ENCODE data around the gene HOXD4. TPM values are rescaled to one million over a fixed set of nuclear protein-coding genes. Genes with fewer than 3 reads are reported as not detected.
A peak's percentile ranks its signal among the peaks of the same experiment; 100 is the strongest.

HOXD4 gene
- total and polyA plus RNA-seq, 2 of the 4 experiments (the other 2 are of a cell fraction): not detected

DNA sequence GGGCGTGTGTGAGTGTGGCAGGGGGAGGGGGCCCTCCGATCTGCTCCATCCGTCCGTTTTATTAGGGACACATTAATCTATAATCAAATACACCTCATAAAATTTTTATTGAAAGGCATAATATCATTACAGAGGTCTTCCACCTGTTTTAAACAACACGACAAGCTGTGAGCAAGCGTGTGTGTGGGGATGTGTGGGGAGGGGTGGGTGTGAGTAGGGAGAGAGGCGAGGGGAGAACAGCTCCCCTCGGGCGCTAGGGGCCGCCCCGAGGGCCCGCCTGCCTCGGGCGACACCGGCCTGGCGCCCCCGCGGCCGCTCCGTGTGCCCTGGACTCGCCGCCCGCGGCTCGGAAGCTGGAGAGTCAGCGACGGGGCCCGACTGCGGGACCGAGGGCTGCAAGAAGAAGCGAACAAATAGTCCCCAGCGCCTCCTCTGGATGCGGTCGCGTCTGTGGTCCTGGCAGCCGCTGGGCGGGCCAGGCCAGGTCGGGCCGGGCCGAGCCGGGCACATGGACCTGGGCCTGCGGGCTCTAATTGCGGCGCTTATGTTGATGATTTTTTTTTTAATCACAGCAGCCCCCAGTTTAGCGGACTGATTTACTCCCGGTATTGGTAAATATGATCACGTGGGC is 29.2 kb upstream of the HOXD4 start:
- Histone ChIP-seq H3K4me1 (ENCODE audit: control insufficient read depth, insufficient read depth, low read length) (no peaks in the 10 kb centered on the region), H4K8ac (ENCODE audit: low read depth in 2 of 2, low read length in 2 of 2) (no peak overlapping the region), H4K91ac (ENCODE audit: insufficient read depth, low read depth, low read length) (no peak overlapping the region), H2BK20ac (ENCODE audit: low read depth, low read length) (no peak overlapping the region), H2BK5ac (ENCODE audit: low read depth, low read length, poor library complexity, severe bottlenecking) (no peak overlapping the region), H3K14ac (replicated peaks; ENCODE audit: low read depth, low read length) (no peak overlapping the region), H2AK9ac (replicated peaks; ENCODE audit: low read depth, low read length, poor library complexity) (no peak overlapping the region), H2AFZ (replicated peaks; ENCODE audit: low read length, poor library complexity) (no peak overlapping the region), H3K9me1 (ENCODE audit: insufficient read depth, low read length) (no peaks in the 10 kb centered on the region), H2BK15ac (ENCODE audit: low read depth, low read length) (no peak overlapping the region), H3K4me2 (ENCODE audit: low read depth, low read length) (no peak overlapping the region), H3K4me3 (ENCODE audit: insufficient read depth, low read depth, low read length) (no peak overlapping the region), H3K56ac (ENCODE audit: extremely low read depth, insufficient read depth, low read length) (no peak overlapping the region), H3K4ac (ENCODE audit: low read depth, low read length) (no peak overlapping the region), H3K27me3 (ENCODE audit: control insufficient read depth, insufficient read depth, low read length) (peaks cover 94% of the 10 kb centered on the region), H3K79me1 (ENCODE audit: low read depth in 1 of 2, low read length in 2 of 2) (no peaks in the 10 kb centered on the region), H2BK120ac (ENCODE audit: low read depth, low read length) (no peak overlapping the region), H3K9me3 (ENCODE audit: control insufficient read depth, insufficient read depth, low read length) (peaks cover 8% of the 10 kb centered on the region), H3K23ac (ENCODE audit: low read depth, low read length) (no peak overlapping the region), H3K18ac (ENCODE audit: low read depth, low read length) (no peak overlapping the region), H4K5ac (ENCODE audit: low read depth, low read length) (no peak overlapping the region), H2AK5ac (ENCODE audit: low read depth, low read length) (no peak overlapping the region), H3K9ac (ENCODE audit: low read depth, low read length) (no peak overlapping the region), H4K20me1 (ENCODE audit: insufficient read depth, low read length) (no peaks in the 10 kb centered on the region; the same call in 1 of the 2 replicates), H3K36me3 (ENCODE audit: control insufficient read depth, insufficient read depth, low read length) (no peaks in the 10 kb centered on the region), H3K27ac (ENCODE audit: insufficient read depth, low read length) (no peak overlapping the region)
- TF ChIP-seq MAFK (IDR thresholded peaks at IDR 0.05; ENCODE audit: low read depth, low read length): no peak
- TF ChIP-seq, protein P1, sequence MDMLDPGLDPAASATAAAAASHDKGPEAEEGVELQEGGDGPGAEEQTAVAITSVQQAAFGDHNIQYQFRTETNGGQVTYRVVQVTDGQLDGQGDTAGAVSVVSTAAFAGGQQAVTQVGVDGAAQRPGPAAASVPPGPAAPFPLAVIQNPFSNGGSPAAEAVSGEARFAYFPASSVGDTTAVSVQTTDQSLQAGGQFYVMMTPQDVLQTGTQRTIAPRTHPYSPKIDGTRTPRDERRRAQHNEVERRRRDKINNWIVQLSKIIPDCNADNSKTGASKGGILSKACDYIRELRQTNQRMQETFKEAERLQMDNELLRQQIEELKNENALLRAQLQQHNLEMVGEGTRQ (IDR thresholded peaks at IDR 0.05; ENCODE audit: low read depth, low read length): peak; percentile 75; the same call in 1 of the 2 replicates
- 6% methylated on average over 18 of the region's 47 CpGs; no CpG with 5 or more reads in 1 of the 2 experiments for WGBS, 2 experiments (ENCODE audit: extremely low coverage in 2 of 2, insufficient read length in 1 of 2)
- no peak for ATAC-seq (ENCODE audit: low read depth)
- in situ Hi-C loops (cut with MboI; ENCODE audit: low sequenced_read_pairs) (loop anchor here (10.0 kb wide), 2 partner anchors 333 to 1033 kb away; no protein-coding TSS in a partner anchor), intact Hi-C loops (cut with micrococcal nuclease) (no loop called here), dilution Hi-C loops (cut with HindIII; ENCODE audit: low sequenced_read_pairs, unreplicated experiment) (no loop called here)
- CTCF ChIA-PET: no interaction called here
- no TSS peak for BruUV-seq (replicated peaks)
- DNase-seq: no peak
- POLR2A ChIA-PET (ENCODE audit: unreplicated experiment): no interaction called here
